HG03103 (cell line): ENCODE data around the gene GJB1.

Experiments
- ATAC-seq: cut with Tn5 transposase; IDR thresholded peaks from one replicate; pipeline ENCODE4 v1.9.1; 2021; ENCODE audit warnings: low read depth; ENCODE audit not compliant: unreplicated experiment

Gene GJB1

GRCh38 chrX:71214604-71215337 is 8.3 kb upstream of the GJB1 start:
- no peak for ATAC-seq

- ATAC-seq, result no peak
Observed at GRCh38 chrX:71215338-71215912, 7.6 kb upstream of the GJB1 start.

- ATAC-seq, result no peak
Observed at GRCh38 chrX:71216485-71216884, 6.5 kb upstream of the GJB1 start.

- no peak for ATAC-seq
Observed at GRCh38 chrX:71217298-71217697, 5.7 kb upstream of the GJB1 start.

GRCh38 chrX:71221145-71221544 is 1.9 kb upstream of the GJB1 start:
- ATAC-seq, result no peak

GRCh38 chrX:71224098-71224708 is 1.2 kb downstream of the GJB1 start:
- ATAC-seq, result no peak

- no peak for ATAC-seq
Observed at GRCh38 chrX:71225009-71225408, 2.0 kb downstream of the GJB1 start.

- ATAC-seq, result no peak
Observed at GRCh38 chrX:71225676-71226075, 2.7 kb downstream of the GJB1 start.

- ATAC-seq, result no peak
Observed at GRCh38 chrX:71227370-71228062, 4.5 kb downstream of the GJB1 start.

GRCh38 chrX:71228063-71228642 is 5.1 kb downstream of the GJB1 start:
- no peak for ATAC-seq

- ATAC-seq, result no peak
Observed at GRCh38 chrX:71235482-71235881, 12.5 kb downstream of the GJB1 start.

GRCh38 chrX:71236836-71237235 is 13.8 kb downstream of the GJB1 start:
- ATAC-seq, result no peak

GRCh38 chrX:71239781-71240180 is 16.8 kb downstream of the GJB1 start:
- ATAC-seq, result no peak

- no peak for ATAC-seq
Observed at GRCh38 chrX:71241301-71241700, 18.3 kb downstream of the GJB1 start.

GRCh38 chrX:71244359-71245128 is 21.5 kb downstream of the GJB1 start:
- ATAC-seq, result no peak

- no peak for ATAC-seq
Observed at GRCh38 chrX:71245159-71245558, 22.1 kb downstream of the GJB1 start.

GRCh38 chrX:71250841-71251240 is 27.8 kb downstream of the GJB1 start:
- no peak for ATAC-seq

- no peak for ATAC-seq
Observed at GRCh38 chrX:71251466-71251973, 28.5 kb downstream of the GJB1 start.

GRCh38 chrX:71252221-71252620 is 29.2 kb downstream of the GJB1 start:
- no peak for ATAC-seq
